Panc1 (cell line): ENCODE data around the gene NHS.

Experiments
- CTCF ChIP-seq: fragments of 450-650 bp; IDR thresholded peaks from 2 replicates; pipeline ENCODE4 v1.5.1; 2017; ENCODE audit warnings: mild to moderate bottlenecking
- POLR2AphosphoS5 ChIP-seq: IDR thresholded peaks from 2 replicates; pipeline ENCODE4 v1.6.1; 2012; ENCODE audit warnings: mild to moderate bottlenecking, low read depth, low read length, moderate library complexity
- SIN3A ChIP-seq: IDR thresholded peaks from 2 replicates; pipeline ENCODE4 v1.6.1; 2012; ENCODE audit warnings: low read depth, mild to moderate bottlenecking, low read length, moderate library complexity, borderline replicate concordance; ENCODE audit not compliant: insufficient read depth
- TCF7L2 ChIP-seq: IDR thresholded peaks from 2 replicates; pipeline ENCODE4 v1.6.1; 2011; ENCODE audit warnings: mild to moderate bottlenecking, low read depth, low read length, inconsistent platforms
- TF ChIP-seq, protein P1 (sequence below), 2 experiments: IDR thresholded peaks; 2 replicates each; pipeline ENCODE4 v1.6.1; 2011 to 2012; ENCODE audit warnings: low read depth in 2 of 2, control low read depth in 1 of 2, low read length in 1 of 2, mild to moderate bottlenecking in 1 of 2, moderate library complexity in 1 of 2; ENCODE audit not compliant: insufficient read depth in 1 of 2

GRCh38 chrX:17369309-17369708, 5.7 kb upstream of the NHS start:
- no peak for TF ChIP-seq CTCF
- TF ChIP-seq POLR2AphosphoS5: no peak
- TF ChIP-seq, protein P1, sequence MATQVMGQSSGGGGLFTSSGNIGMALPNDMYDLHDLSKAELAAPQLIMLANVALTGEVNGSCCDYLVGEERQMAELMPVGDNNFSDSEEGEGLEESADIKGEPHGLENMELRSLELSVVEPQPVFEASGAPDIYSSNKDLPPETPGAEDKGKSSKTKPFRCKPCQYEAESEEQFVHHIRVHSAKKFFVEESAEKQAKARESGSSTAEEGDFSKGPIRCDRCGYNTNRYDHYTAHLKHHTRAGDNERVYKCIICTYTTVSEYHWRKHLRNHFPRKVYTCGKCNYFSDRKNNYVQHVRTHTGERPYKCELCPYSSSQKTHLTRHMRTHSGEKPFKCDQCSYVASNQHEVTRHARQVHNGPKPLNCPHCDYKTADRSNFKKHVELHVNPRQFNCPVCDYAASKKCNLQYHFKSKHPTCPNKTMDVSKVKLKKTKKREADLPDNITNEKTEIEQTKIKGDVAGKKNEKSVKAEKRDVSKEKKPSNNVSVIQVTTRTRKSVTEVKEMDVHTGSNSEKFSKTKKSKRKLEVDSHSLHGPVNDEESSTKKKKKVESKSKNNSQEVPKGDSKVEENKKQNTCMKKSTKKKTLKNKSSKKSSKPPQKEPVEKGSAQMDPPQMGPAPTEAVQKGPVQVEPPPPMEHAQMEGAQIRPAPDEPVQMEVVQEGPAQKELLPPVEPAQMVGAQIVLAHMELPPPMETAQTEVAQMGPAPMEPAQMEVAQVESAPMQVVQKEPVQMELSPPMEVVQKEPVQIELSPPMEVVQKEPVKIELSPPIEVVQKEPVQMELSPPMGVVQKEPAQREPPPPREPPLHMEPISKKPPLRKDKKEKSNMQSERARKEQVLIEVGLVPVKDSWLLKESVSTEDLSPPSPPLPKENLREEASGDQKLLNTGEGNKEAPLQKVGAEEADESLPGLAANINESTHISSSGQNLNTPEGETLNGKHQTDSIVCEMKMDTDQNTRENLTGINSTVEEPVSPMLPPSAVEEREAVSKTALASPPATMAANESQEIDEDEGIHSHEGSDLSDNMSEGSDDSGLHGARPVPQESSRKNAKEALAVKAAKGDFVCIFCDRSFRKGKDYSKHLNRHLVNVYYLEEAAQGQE (IDR thresholded peaks at IDR 0.05; ENCODE audit: insufficient read depth in 1 of 2, low read depth in 2 of 2, low read length in 1 of 2): no peak
- no peak for TF ChIP-seq SIN3A
- no peak for TF ChIP-seq TCF7L2
